NOMO-1 treated with DMSO at 0.1 percent for 48 hours (cell line): ENCODE results near the gene STARD13.
A peak's percentile ranks its signal among the peaks of the same experiment; 100 is the strongest.

Experiments
- DNase-seq: peaks from one replicate; lab custom pipeline; 2025; ENCODE audit not compliant: unreplicated experiment; lab: John Stamatoyannopoulos, UW

STARD13 gene

GRCh38 chr13:33285420-33286124 is at the start of gene STARD13:
STARD13 (minus strand) TSS chr13:33285755; CDS start chr13:33285638, 117 bp downstream.
- DNase-seq = peak; percentile 18

DNA sequence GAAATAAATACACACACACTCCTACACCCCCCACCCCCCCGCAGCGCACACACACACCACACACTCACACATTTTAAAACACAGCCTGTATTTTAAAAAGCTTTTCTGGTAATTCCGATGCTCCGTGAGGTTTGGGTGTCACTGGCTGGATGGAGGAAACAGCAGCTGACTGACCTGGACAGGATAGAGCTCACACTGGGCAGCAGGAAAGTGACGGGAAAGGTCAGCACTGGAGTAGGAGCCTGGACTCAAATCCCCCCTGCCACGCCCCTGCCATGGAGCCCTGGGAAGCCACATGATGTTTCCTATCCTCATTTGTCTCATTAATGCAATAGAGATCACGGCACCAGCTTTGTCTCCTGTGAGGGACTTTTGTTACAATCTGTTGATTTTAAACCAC is 49.3 kb upstream of the STARD13 start:
- DNase-seq = no peak

- DNase-seq = no peak
Observed at GRCh38 chr13:33331962-33332361, 46.4 kb upstream of the STARD13 start.

DNA sequence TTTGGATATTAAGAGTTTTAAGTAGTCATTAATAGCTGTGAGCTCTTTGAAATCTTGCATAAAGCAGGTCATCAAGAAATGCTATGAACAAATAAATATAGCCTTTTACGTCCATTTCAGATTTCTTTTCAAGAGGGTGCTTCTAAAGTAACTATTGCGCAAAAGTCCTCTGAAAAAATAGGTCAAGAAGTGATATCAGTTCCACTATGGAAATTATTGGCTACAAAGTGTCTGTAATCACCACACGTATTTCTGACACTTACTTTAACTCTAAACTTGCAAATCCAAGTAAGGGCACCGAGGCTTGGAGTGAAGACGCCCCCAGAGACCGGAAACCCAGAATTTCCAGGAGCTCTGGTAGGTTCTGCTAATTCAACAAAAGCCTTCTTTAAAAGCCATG is 44.9 kb upstream of the STARD13 start:
- no peak for DNase-seq

DNA sequence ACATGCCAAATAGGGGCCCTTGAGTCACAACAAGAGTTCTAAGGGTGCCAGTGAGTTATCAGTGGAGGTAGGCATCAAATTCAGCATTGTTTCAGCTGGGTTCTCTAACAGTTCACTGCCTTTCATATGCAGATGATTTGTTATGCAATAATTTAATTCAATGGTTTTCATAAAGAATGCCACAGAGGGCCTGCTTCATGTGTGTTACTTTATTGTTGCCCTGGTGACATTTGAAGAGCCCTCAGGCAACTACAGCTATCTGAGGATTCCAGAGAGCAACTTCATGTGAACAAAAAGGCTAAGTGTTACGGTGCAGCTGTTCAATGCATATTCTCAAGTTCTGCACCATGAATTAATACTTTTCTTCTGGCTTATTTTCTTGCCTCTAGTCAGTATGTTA is 43.1 kb upstream of the STARD13 start:
- no peak for DNase-seq

GRCh38 chr13:33326723-33327122 is 41.2 kb upstream of the STARD13 start:
- no peak for DNase-seq

DNA sequence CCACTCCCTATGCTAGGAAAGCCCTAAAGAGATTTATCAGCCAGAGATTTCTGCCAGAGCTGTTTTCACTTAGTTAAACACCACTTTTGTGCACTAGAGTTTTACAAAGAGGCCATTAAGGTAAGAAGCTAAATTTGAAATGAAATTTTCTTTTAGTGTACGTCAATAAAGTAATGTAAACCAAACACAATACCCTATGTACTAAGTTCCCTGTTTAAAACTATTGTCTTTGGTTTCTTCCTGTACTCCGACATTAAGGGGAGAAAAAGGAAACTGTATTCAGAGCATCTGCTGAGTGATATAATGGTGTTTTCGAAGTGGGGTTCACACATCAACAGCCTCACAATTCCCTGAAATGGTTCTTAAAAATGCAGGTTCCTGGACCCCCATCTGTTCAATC is 40.7 kb upstream of the STARD13 start:
- DNase-seq = no peak

DNA sequence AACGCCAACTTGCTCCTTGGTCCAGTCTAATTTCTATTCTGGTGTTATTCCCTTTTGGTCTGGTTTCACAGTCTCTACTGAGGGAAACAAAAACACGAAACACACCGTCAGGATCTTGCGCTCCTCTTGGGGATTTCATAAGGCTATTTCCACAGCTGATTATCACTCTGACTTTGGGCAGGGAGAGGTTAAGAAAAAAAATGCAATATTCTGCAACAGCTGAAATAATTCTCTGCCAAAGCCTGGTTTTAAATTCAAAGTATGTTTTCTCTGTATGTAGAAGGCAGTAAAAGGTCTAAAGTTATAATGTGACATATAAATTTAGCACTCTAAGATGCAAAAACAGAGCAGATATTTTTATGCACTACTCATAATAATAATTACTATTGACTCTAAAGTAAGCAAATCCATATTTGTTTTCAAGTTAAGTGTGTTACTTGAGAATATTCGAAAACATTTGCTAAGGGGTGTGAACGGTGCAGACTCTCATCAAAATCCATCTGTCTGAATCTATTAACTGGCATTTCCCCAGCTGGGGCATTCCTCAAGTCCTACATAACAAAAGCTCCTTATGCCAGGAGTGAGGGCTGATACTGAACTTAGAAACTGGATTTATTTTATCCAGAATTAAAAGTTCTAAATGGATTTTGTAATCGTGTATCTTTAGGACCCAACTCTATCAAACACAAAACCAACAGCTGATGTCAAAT is 38.4 kb upstream of the STARD13 start:
- DNase-seq = no peak

- no peak for DNase-seq
Observed at GRCh38 chr13:33322965-33323668, 37.6 kb upstream of the STARD13 start.

- no peak for DNase-seq
Observed at GRCh38 chr13:33322543-33322809, 36.9 kb upstream of the STARD13 start.

- DNase-seq = no peak
Observed at GRCh38 chr13:33321686-33322542, 36.4 kb upstream of the STARD13 start.

DNA sequence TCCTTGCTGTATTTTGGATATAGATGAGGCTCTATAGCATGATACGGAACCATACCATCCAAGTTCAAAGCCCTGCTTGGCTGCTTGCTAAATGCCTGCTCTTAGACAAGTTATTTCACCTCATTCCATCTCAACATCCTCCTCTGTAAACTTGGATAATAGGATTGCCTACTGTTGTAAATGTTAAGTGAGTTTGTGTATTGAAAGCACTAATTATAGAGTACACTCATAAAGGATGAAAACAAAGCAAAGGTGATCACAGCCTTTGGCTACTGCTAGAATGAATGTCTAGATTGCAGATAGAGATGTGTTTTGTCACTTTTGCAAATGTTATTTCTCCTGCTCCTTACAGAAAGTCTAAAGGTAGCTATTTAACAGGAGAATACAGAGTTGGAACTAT is 34.3 kb upstream of the STARD13 start:
- DNase-seq = no peak

GRCh38 chr13:33318744-33319143 is 33.2 kb upstream of the STARD13 start:
- DNase-seq = no peak

DNA sequence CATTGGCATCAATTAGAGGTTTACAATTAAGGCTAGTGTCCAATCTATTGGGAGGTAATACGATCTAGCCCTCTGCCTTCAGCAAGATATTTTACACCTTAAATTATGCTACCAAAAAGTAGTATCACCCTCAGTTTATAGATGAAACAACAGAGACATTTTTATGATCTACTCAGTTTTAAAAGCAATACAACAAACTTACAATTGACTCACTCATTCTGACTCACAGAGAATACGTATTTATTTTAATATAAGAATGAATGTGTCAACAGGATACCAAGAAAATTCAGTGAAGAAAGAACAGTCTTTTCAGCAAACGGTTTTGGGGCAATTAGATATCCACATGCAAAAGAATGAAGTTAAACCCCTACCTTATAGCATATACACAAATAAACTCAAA is 32.5 kb upstream of the STARD13 start:
- no peak for DNase-seq

DNA sequence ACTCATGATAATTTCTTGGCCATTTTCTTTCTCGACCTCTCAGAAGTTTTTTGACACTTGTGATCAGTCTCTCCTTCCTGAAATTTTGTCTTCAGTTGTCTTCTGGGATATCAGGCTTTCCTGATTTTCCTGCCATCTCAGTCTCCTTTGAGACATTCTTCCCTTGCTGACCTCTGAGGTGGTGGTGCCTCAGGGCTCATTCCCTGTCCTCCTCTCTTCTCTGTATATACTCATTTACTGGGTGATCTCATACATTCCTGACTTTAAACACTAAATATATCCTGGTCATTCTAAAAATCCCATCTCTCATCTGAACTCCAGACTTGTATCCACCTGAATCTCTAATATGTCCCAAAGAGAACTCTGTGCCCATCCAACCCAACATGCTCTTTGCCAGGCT is 31.3 kb upstream of the STARD13 start:
- DNase-seq = no peak

- no peak for DNase-seq
Observed at GRCh38 chr13:33313504-33313903, 27.9 kb upstream of the STARD13 start.

- DNase-seq = no peak
Observed at GRCh38 chr13:33312861-33313212, 27.3 kb upstream of the STARD13 start.

GRCh38 chr13:33312150-33312860 is 26.8 kb upstream of the STARD13 start:
- DNase-seq = no peak

GRCh38 chr13:33311040-33311439 is 25.5 kb upstream of the STARD13 start:
- DNase-seq = no peak

- no peak for DNase-seq
Observed at GRCh38 chr13:33310245-33311038, 24.9 kb upstream of the STARD13 start.
